ENCODE data around the gene TANGO2.

Gene TANGO2

GRCh38 chr22:19984201-19984753 is 36.6 kb upstream of the TANGO2 start:
- no peak for DNase-seq

- no peak for DNase-seq
These were observed 35.8 kb upstream of the TANGO2 start for GRCh38 chr22:19984851-19985811.

- no peak for DNase-seq
These were observed 34.9 kb upstream of the TANGO2 start for GRCh38 chr22:19986011-19986409.

GRCh38 chr22:19986410-19987341 is 34.2 kb upstream of the TANGO2 start:
- peak; percentile 59 for DNase-seq

- no peak for DNase-seq
These were observed 33.3 kb upstream of the TANGO2 start for GRCh38 chr22:19987394-19988306.

GRCh38 chr22:19988331-19988808 is 32.5 kb upstream of the TANGO2 start:
- no peak for DNase-seq

GRCh38 chr22:19988965-19989724 is 31.8 kb upstream of the TANGO2 start:
- no peak for DNase-seq

- DNase-seq, result no peak
These were observed 31.2 kb upstream of the TANGO2 start for GRCh38 chr22:19989725-19990067.

GRCh38 chr22:19990188-19990587 is 30.7 kb upstream of the TANGO2 start:
- no peak for DNase-seq

GRCh38 chr22:19990609-19991394 is 30.1 kb upstream of the TANGO2 start:
- DNase-seq, result no peak

GRCh38 chr22:19991395-19991644 is 29.6 kb upstream of the TANGO2 start:
- DNase-seq, result no peak

- DNase-seq, result no peak
These were observed 29.1 kb upstream of the TANGO2 start for GRCh38 chr22:19991645-19992451.

- no peak for DNase-seq
These were observed 28.4 kb upstream of the TANGO2 start for GRCh38 chr22:19992481-19992911.

- DNase-seq, result no peak
These were observed 28.0 kb upstream of the TANGO2 start for GRCh38 chr22:19992921-19993355.

- no peak for DNase-seq
These were observed 27.0 kb upstream of the TANGO2 start for GRCh38 chr22:19993926-19994325.

GRCh38 chr22:19994851-19995610 is 25.9 kb upstream of the TANGO2 start:
- no peak for DNase-seq

GRCh38 chr22:19995611-19996339 is 25.1 kb upstream of the TANGO2 start:
- DNase-seq, result no peak

GRCh38 chr22:19996694-19997384 is 24.1 kb upstream of the TANGO2 start:
- DNase-seq, result no peak
